Measurements from ENCODE around the gene RPS6KA5.
"Not testable (repeated sequence)": the region's sequence is repeated elsewhere in the genome, so short reads cannot be mapped to it uniquely, and the experiment has no call there.

Gene RPS6KA5

DNA sequence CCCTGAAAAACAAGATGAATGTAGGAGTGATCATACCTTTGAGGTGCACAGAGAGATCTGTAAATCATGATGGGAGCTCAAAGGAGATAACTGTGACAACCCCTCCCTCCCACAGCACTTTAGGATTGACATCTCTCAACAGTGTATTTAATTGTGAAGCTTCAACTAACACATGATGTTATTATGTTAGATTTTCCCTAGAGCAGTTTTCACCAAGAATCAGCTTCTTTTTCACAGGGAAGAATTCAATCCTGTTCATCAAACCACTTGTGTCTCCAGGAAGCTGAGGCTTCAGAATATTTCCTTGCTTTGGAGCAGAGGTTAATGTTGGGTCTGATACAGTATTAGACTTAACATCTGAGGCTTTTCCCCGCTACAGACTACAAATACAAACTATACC lies 11.8 kb downstream of the RPS6KA5 start:
- no peak overlapping the region for H3K9ac ChIP-seq (ENCODE audit: low read depth in 1 of 2, low read length in 2 of 2)
- H3K9me3 ChIP-seq (ENCODE audit: control insufficient read depth in 1 of 2, low read length in 2 of 2): no peaks in the 10 kb centered on the region
- H3K36me3 ChIP-seq (ENCODE audit: control insufficient read depth in 1 of 2, insufficient read depth in 2 of 2, low read length in 2 of 2): no peaks in the 10 kb centered on the region
- H3K4me1 ChIP-seq (ENCODE audit: control insufficient read depth in 1 of 2, insufficient read depth in 2 of 2, low read length in 2 of 2): no peaks in the 10 kb centered on the region
- H3K27ac ChIP-seq (ENCODE audit: low read depth, low read length): no peak overlapping the region
- no peaks in the 10 kb centered on the region for H3K27me3 ChIP-seq (ENCODE audit: control insufficient read depth in 1 of 2, insufficient read depth in 2 of 2, low read length in 2 of 2)
- H3K4me3 ChIP-seq (ENCODE audit: low read depth in 1 of 2, low read length in 2 of 2): no peak overlapping the region

DNA sequence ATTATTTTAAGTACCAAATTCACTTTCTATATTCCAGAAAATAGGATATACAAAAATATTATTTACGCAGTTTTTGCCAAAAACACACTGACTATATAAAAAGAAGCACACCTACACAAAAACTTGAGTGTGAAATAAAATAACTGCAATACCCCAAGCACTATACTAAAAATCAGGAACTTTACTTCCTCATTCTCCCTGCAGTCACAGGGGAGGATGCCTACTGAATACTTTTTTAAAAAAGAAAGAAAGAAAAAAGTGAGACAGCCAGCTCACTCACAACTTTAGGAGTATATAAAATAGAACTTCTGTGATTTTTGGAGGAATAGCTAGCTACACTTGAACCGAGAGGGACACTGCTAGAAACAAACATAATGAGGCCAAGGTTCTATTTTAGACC lies 12.2 kb downstream of the RPS6KA5 start:
- Histone ChIP-seq H3K27me3 (ENCODE audit: control insufficient read depth in 1 of 2, insufficient read depth in 2 of 2, low read length in 2 of 2) (no peaks in the 10 kb centered on the region), H3K27ac (ENCODE audit: low read depth, low read length) (no peak overlapping the region), H3K9ac (ENCODE audit: low read depth in 1 of 2, low read length in 2 of 2) (no peak overlapping the region), H3K36me3 (ENCODE audit: control insufficient read depth in 1 of 2, insufficient read depth in 2 of 2, low read length in 2 of 2) (no peaks in the 10 kb centered on the region), H3K9me3 (ENCODE audit: control insufficient read depth in 1 of 2, low read length in 2 of 2) (no peaks in the 10 kb centered on the region), H3K4me3 (ENCODE audit: low read depth in 1 of 2, low read length in 2 of 2) (no peak overlapping the region), H3K4me1 (ENCODE audit: control insufficient read depth in 1 of 2, insufficient read depth in 2 of 2, low read length in 2 of 2) (no peaks in the 10 kb centered on the region)

- no peaks in the 10 kb centered on the region for H3K27me3 ChIP-seq (ENCODE audit: control insufficient read depth in 1 of 2, insufficient read depth in 2 of 2, low read length in 2 of 2)
- H3K27ac ChIP-seq (ENCODE audit: low read depth, low read length): no peak overlapping the region
- no peaks in the 10 kb centered on the region for H3K4me1 ChIP-seq (ENCODE audit: control insufficient read depth in 1 of 2, insufficient read depth in 2 of 2, low read length in 2 of 2)
- no peaks in the 10 kb centered on the region for H3K9me3 ChIP-seq (ENCODE audit: control insufficient read depth in 1 of 2, low read length in 2 of 2)
- H3K36me3 ChIP-seq (ENCODE audit: control insufficient read depth in 1 of 2, insufficient read depth in 2 of 2, low read length in 2 of 2): no peaks in the 10 kb centered on the region
- H3K4me3 ChIP-seq (ENCODE audit: low read depth in 1 of 2, low read length in 2 of 2): no peak overlapping the region
- H3K9ac ChIP-seq (ENCODE audit: low read depth in 1 of 2, low read length in 2 of 2): no peak overlapping the region
These were observed 13.2 kb downstream of the RPS6KA5 start for GRCh38 chr14:91047174-91047753.

- no peak overlapping the region for H3K4me3 ChIP-seq (ENCODE audit: low read depth in 1 of 2, low read length in 2 of 2)
- H3K36me3 ChIP-seq (ENCODE audit: control insufficient read depth in 1 of 2, insufficient read depth in 2 of 2, low read length in 2 of 2): no peaks in the 10 kb centered on the region
- H3K4me1 ChIP-seq (ENCODE audit: control insufficient read depth in 1 of 2, insufficient read depth in 2 of 2, low read length in 2 of 2): no peaks in the 10 kb centered on the region
- no peak overlapping the region for H3K27ac ChIP-seq (ENCODE audit: low read depth, low read length)
- no peaks in the 10 kb centered on the region for H3K27me3 ChIP-seq (ENCODE audit: control insufficient read depth in 1 of 2, insufficient read depth in 2 of 2, low read length in 2 of 2)
- no peaks in the 10 kb centered on the region for H3K9me3 ChIP-seq (ENCODE audit: control insufficient read depth in 1 of 2, low read length in 2 of 2)
- H3K9ac ChIP-seq (ENCODE audit: low read depth in 1 of 2, low read length in 2 of 2): no peak overlapping the region
These were observed 13.9 kb downstream of the RPS6KA5 start for GRCh38 chr14:91046488-91047072.

DNA sequence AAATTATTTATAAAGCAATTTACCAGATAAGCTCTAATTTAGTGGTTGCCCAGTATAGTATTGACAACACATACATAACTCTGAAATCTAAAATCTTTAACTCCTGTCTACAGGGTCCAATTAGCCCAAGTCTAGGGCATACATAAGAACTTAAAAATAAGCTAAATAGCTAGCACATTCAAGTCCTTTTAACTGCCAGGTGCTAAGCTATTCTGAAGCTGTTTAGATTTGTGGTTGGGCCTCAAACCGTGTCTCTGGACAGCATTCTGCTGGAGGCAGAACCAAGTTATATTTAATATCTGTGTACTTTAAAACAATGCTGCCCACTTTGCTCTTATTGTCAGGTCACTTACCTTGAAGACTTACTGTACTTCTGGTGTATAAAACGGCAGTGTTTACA lies 19.0 kb downstream of the RPS6KA5 start:
- H3K9ac ChIP-seq (ENCODE audit: low read depth in 1 of 2, low read length in 2 of 2): no peak overlapping the region
- no peak overlapping the region for H3K27ac ChIP-seq (ENCODE audit: low read depth, low read length)
- no peaks in the 10 kb centered on the region for H3K27me3 ChIP-seq (ENCODE audit: control insufficient read depth in 1 of 2, insufficient read depth in 2 of 2, low read length in 2 of 2)

DNA sequence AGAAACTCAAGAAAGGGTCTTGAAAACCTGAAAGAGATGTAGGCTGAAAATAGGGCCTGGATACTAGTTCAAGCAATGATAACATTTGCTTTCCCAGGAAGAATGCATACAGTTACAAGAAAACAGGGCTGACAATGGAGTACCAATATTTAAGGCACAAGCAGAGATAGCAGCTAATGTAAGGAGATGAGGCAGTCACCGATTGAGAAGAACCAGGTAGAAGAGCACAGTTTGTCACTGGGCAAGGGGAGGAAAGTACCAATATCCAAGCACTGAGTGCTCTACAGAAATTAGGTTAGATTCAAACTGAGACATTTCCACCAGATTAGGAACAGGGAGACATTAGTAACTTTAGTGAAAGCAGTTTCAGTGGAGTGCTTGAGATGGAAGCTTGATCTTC lies 19.9 kb downstream of the RPS6KA5 start:
- no peak overlapping the region for H3K27ac ChIP-seq (ENCODE audit: low read depth, low read length)

More for the DNA sequence above, 19.0 kb downstream of the RPS6KA5 start:
- Histone ChIP-seq H3K9me3 (ENCODE audit: control insufficient read depth in 1 of 2, low read length in 2 of 2) (no peaks in the 10 kb centered on the region), H3K36me3 (ENCODE audit: control insufficient read depth in 1 of 2, insufficient read depth in 2 of 2, low read length in 2 of 2) (no peaks in the 10 kb centered on the region), H3K4me1 (ENCODE audit: control insufficient read depth in 1 of 2, insufficient read depth in 2 of 2, low read length in 2 of 2) (no peaks in the 10 kb centered on the region), H3K4me3 (ENCODE audit: low read depth in 1 of 2, low read length in 2 of 2) (no peak overlapping the region)

DNA sequence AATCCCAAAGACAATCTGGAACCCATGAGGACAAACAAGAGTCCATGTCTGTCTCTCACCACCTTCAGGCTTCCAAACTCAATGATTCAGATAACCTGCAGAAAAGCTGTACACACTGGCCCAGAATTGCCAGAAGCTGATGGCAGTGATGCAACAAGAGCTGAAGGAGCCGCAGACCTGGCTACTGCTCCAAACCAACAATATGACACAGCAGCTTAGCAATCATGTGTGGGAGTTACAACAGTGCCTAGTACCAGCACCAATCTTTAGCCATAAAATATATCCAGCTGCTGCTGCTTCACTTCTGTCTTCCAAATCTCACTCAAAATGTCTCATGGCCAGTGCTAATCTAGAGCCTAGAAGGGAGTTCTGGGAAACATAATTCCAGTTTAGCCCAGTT lies 22.0 kb downstream of the RPS6KA5 start:
- H3K36me3 ChIP-seq (ENCODE audit: control insufficient read depth in 1 of 2, insufficient read depth in 2 of 2, low read length in 2 of 2): no peaks in the 10 kb centered on the region
- H3K27me3 ChIP-seq (ENCODE audit: control insufficient read depth in 1 of 2, insufficient read depth in 2 of 2, low read length in 2 of 2): no peaks in the 10 kb centered on the region
- no peak overlapping the region for H3K27ac ChIP-seq (ENCODE audit: low read depth, low read length)
- no peak overlapping the region for H3K4me3 ChIP-seq (ENCODE audit: low read depth in 1 of 2, low read length in 2 of 2)
- H3K9me3 ChIP-seq (ENCODE audit: control insufficient read depth in 1 of 2, low read length in 2 of 2): peaks cover 0 to 3% of the 10 kb centered on the region in 2 donors
- H3K9ac ChIP-seq (ENCODE audit: low read depth in 1 of 2, low read length in 2 of 2): no peak overlapping the region
- no peaks in the 10 kb centered on the region for H3K4me1 ChIP-seq (ENCODE audit: control insufficient read depth in 1 of 2, insufficient read depth in 2 of 2, low read length in 2 of 2)

More for the DNA sequence above, 19.9 kb downstream of the RPS6KA5 start:
- no peaks in the 10 kb centered on the region for H3K27me3 ChIP-seq (ENCODE audit: control insufficient read depth in 1 of 2, insufficient read depth in 2 of 2, low read length in 2 of 2)
- no peak overlapping the region for H3K9ac ChIP-seq (ENCODE audit: low read depth in 1 of 2, low read length in 2 of 2)
- H3K9me3 ChIP-seq (ENCODE audit: control insufficient read depth in 1 of 2, low read length in 2 of 2): no peaks in the 10 kb centered on the region
- H3K36me3 ChIP-seq (ENCODE audit: control insufficient read depth in 1 of 2, insufficient read depth in 2 of 2, low read length in 2 of 2): no peaks in the 10 kb centered on the region
- no peak overlapping the region for H3K4me3 ChIP-seq (ENCODE audit: low read depth in 1 of 2, low read length in 2 of 2)
- no peaks in the 10 kb centered on the region for H3K4me1 ChIP-seq (ENCODE audit: control insufficient read depth in 1 of 2, insufficient read depth in 2 of 2, low read length in 2 of 2)

DNA sequence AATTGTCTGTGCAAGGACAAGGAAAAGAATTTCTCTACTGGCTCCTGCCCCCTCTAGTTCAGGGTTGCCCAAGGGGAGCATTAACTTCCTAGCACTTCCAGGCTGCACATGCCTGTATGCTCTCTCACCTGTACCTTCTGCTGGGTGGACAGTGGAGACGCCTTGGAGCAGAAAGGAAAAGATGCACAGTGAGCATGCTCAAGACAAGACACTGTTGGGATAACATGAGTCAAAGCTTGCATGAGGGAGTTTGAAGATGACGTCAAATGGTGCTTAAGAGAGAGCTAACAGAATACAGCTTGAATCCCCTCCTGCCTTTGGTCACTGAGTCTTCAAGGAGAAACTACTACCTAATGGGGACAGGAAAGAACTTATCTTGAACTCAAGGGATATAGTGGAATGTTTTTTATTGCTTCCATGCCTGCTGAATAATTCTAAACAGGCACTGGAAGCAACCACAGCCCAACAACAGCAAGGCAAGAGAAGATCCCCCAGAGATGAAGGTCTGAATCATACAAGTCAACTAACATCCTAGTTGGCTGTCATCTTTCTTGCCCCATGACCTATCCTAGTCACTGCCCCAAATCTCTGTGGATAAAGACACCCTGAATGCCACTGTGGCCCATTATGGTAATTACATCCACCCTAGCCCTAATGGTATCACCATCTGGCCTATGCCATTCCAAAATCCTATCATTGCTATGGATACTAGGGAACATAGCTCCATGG lies 23.5 kb downstream of the RPS6KA5 start:
- Histone ChIP-seq H3K9me3 (ENCODE audit: control insufficient read depth in 1 of 2, low read length in 2 of 2) (peaks cover 0 to 3% of the 10 kb centered on the region in 2 donors), H3K4me3 (ENCODE audit: low read depth in 1 of 2, low read length in 2 of 2) (no peak overlapping the region), H3K27ac (ENCODE audit: low read depth, low read length) (no peak overlapping the region), H3K9ac (ENCODE audit: low read depth in 1 of 2, low read length in 2 of 2) (no peak overlapping the region), H3K4me1 (ENCODE audit: control insufficient read depth in 1 of 2, insufficient read depth in 2 of 2, low read length in 2 of 2) (no peaks in the 10 kb centered on the region), H3K27me3 (ENCODE audit: control insufficient read depth in 1 of 2, insufficient read depth in 2 of 2, low read length in 2 of 2) (no peaks in the 10 kb centered on the region), H3K36me3 (ENCODE audit: control insufficient read depth in 1 of 2, insufficient read depth in 2 of 2, low read length in 2 of 2) (no peaks in the 10 kb centered on the region)

DNA sequence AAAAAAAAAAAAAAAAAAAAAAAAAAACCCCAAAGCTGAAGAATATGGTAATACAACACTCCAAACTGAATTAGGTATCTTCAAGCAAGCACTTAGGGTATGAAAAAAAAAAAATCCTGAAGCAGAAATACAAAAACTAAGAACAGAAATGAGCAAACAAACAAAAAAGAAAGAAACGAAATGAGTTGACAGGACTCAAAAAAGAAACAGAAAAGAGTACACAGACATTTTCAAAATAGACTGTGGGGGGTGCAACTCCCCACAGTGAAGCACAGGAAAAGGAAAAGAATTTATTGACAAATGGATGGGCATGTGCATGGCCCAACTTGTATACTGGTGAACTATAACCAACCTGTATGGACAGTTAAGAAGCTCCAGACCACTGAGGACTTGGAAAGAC lies 24.6 kb downstream of the RPS6KA5 start:
- no peaks in the 10 kb centered on the region for H3K36me3 ChIP-seq (ENCODE audit: control insufficient read depth in 1 of 2, insufficient read depth in 2 of 2, low read length in 2 of 2)
- no peak overlapping the region for H3K9ac ChIP-seq (ENCODE audit: low read depth in 1 of 2, low read length in 2 of 2)
- no peak overlapping the region for H3K4me3 ChIP-seq (ENCODE audit: low read depth in 1 of 2, low read length in 2 of 2)
- H3K27me3 ChIP-seq (ENCODE audit: control insufficient read depth in 1 of 2, insufficient read depth in 2 of 2, low read length in 2 of 2): no peaks in the 10 kb centered on the region
- H3K4me1 ChIP-seq (ENCODE audit: control insufficient read depth in 1 of 2, insufficient read depth in 2 of 2, low read length in 2 of 2): no peaks in the 10 kb centered on the region
- H3K27ac ChIP-seq (ENCODE audit: low read depth, low read length): no peak overlapping the region
- H3K9me3 ChIP-seq (ENCODE audit: control insufficient read depth in 1 of 2, low read length in 2 of 2): peaks cover 0 to 3% of the 10 kb centered on the region in 2 donors

DNA sequence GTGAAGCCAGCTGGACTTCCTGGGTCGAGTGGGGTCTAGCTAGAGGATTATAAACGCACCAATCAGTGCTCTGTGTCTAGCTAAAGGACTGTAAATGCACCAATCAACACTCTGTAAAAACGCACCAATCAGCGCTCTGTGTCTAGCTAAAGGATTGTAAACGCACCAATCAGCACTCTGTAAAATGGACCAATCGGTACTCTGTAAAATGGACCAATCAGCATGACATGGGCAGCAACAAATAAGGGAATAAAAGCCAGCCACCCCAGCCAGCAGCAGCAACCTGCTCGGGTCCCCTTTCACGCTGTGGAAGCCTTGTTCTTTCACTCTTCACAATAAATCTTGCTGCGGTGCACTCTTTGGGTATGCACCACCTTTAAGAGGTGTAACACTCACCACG lies 26.1 kb downstream of the RPS6KA5 start:
- not testable (repeated sequence) for H3K27me3 ChIP-seq (ENCODE audit: control insufficient read depth in 1 of 2, insufficient read depth in 2 of 2, low read length in 2 of 2); H3K9me3 ChIP-seq (ENCODE audit: control insufficient read depth in 1 of 2, low read length in 2 of 2); H3K4me3 ChIP-seq (ENCODE audit: low read depth in 1 of 2, low read length in 2 of 2); H3K4me1 ChIP-seq (ENCODE audit: control insufficient read depth in 1 of 2, insufficient read depth in 2 of 2, low read length in 2 of 2); H3K27ac ChIP-seq (ENCODE audit: low read depth, low read length); H3K36me3 ChIP-seq (ENCODE audit: control insufficient read depth in 1 of 2, insufficient read depth in 2 of 2, low read length in 2 of 2); H3K9ac ChIP-seq (ENCODE audit: low read depth in 1 of 2, low read length in 2 of 2)

All from duodenal mucosa (tissue), 2 donors.